C4-2B (cell line): ENCODE data around the gene FBLN5.

Experiments used
- ZFX ChIP-seq: fragments of 450-650 bp; IDR thresholded peaks from 2 replicates; pipeline ENCODE4 v1.6.1; 2017
- TF ChIP-seq, protein P1 (sequence below): fragments of 450-650 bp; conservative IDR thresholded peaks from 2 replicates; pipeline ENCODE4 v1.5.1; 2017; ENCODE audit warnings: mild to moderate bottlenecking

DNA sequence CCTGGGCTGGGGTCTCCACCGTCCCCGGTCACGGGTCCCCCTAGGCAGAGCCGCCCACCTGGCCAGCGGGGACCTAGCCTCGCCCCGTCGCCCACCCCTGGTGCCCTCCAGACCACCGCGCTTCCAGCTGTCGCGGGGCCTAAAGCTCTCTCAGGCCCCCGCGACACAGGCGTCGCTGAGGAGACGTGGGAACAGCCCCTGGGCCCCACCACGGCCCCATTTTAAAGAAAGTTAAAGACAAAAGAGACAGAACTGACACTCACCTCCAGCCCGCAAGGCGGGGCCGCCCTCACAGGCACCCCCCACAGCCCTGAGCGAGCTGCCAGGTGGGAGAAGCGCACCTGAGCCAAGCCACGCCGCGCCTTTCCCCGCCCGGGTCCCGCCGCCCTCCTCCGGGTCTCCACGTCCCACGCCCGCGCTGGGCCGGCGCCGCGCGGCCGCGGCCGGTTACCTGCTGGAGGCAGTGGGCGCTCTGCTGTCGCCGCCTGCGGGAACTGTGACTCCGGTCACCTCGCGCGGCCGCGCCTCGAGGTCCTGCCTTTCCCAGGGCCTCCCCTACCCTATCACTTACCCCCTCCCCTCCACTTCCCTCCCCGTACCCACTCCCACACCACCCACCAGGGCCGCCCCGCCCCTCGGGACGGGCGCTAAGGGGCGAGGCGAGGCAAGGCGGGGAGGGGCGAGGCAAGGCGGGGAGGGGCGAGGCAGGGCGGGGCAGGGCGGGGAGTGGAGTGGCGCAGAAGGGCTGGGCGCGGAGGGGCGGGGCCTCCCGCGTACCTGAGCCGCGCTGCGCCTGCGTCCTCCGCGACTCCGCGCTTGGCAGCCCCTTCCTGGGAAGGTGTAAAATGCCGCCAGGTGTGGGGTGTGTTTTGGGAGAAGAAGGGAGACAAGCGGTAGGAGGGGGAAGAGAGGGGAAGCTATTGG lies 111.3 kb downstream of the FBLN5 start:
- TF ChIP-seq, protein P1, sequence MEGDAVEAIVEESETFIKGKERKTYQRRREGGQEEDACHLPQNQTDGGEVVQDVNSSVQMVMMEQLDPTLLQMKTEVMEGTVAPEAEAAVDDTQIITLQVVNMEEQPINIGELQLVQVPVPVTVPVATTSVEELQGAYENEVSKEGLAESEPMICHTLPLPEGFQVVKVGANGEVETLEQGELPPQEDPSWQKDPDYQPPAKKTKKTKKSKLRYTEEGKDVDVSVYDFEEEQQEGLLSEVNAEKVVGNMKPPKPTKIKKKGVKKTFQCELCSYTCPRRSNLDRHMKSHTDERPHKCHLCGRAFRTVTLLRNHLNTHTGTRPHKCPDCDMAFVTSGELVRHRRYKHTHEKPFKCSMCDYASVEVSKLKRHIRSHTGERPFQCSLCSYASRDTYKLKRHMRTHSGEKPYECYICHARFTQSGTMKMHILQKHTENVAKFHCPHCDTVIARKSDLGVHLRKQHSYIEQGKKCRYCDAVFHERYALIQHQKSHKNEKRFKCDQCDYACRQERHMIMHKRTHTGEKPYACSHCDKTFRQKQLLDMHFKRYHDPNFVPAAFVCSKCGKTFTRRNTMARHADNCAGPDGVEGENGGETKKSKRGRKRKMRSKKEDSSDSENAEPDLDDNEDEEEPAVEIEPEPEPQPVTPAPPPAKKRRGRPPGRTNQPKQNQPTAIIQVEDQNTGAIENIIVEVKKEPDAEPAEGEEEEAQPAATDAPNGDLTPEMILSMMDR = peak; percentile 42
- peak; percentile 65 for TF ChIP-seq ZFX
